ENCODE measurements around the gene CACNA1B.
"Not testable (repeated sequence)": the region's sequence is repeated elsewhere in the genome, so short reads cannot be mapped to it uniquely, and the experiment has no call there.

Gene CACNA1B

GRCh38 chr9:138015021-138015829 lies 137.6 kb downstream of the CACNA1B start:
- TF ChIP-seq, protein P1, sequence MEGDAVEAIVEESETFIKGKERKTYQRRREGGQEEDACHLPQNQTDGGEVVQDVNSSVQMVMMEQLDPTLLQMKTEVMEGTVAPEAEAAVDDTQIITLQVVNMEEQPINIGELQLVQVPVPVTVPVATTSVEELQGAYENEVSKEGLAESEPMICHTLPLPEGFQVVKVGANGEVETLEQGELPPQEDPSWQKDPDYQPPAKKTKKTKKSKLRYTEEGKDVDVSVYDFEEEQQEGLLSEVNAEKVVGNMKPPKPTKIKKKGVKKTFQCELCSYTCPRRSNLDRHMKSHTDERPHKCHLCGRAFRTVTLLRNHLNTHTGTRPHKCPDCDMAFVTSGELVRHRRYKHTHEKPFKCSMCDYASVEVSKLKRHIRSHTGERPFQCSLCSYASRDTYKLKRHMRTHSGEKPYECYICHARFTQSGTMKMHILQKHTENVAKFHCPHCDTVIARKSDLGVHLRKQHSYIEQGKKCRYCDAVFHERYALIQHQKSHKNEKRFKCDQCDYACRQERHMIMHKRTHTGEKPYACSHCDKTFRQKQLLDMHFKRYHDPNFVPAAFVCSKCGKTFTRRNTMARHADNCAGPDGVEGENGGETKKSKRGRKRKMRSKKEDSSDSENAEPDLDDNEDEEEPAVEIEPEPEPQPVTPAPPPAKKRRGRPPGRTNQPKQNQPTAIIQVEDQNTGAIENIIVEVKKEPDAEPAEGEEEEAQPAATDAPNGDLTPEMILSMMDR (IDR thresholded peaks at IDR 0.05; ENCODE audit: low read depth, low read length, missing control alignments), result no peak
- no peak for DNase-seq (ENCODE audit: extremely low read depth, low read depth)
- no peak overlapping the region for H3K4me3 ChIP-seq (replicated peaks; ENCODE audit: low read depth, low read length)

DNA sequence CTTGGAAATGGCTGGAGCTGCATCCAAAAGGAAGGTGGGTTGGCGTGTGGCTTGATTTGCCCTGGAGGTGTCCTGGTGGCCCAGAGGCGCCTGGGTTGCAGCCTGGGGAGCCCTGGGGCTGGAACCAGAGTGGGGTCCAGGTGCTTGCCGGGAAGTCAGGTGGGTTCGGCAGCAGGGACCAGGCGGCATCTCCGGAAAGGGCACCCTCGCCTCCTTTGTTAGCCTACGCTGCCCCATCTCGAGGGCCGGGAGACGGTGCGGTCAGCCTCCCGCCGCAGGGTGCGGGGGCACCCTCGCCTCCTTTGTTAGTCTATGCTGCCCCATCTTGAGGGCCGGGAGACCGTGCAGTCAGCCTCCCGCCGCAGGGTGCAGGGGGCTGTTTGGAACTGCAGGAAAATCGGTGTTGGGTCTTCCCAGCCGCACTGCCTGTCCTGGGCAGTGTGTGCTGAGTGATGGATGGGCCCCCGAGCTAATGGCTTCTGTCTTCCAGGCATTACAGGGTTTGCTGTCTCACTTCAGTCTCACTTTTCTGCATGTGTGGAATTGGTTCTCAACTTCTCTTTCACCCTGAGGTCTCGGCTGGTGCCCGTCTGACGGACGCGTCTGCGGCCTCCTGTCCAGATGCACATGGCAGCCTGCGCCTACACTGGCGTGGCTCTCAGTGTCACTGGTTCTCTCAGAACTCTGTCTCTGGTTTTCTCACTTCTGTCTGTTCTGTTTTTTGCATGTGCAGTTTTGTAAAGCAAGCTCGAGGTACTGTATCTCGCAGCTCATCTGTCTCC lies 139.0 kb downstream of the CACNA1B start:
- H3K4me3 ChIP-seq (replicated peaks; ENCODE audit: low read depth, low read length), result no peak overlapping the region
- DNase-seq (ENCODE audit: extremely low read depth, low read depth), result no peak
- TF ChIP-seq, protein P1 (IDR thresholded peaks at IDR 0.05; ENCODE audit: low read depth, low read length, missing control alignments), result no peak

DNA sequence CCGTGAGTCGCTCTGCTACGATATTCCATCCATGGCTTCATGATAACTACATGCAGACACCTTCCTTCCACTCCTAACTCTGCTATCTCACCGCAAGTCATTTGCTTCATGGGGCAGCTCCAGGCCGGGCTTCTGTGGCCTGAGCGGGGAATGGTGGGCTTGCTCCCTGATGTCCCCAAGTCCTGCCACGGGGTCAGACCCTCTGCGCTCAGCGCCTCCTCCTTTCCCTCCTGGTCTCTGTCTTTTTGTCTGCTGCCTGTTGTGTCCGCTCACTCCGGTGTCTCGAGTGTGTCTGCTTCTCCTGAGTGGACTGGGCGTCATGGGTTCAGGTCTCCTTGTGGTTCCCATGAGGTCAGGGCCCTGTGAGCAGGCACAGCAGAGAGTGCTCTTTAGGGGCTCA lies 139.6 kb downstream of the CACNA1B start:
- TF ChIP-seq, protein P1 (IDR thresholded peaks at IDR 0.05; ENCODE audit: low read depth, low read length, missing control alignments), result no peak

DNA sequence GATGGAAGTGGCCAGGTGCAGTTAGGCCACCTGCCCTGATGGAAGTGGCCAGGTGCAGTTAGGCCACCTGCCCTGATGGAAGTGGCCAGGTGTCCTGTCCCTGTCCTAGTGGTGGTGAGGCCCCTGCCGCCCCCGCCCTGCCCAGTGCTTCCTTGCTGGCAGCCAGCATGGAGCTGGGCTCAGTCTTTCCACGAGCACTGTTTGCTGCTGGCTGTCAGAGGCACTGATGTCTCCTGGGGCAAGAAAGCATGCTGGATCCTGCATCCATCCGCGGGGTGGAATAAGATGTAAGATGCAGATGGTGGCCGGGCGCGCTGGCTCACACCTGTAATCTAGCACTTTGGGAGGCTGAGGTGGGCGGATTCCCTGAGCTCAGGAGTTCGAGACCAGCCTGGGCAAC lies 141.9 kb downstream of the CACNA1B start:
- DNase-seq (ENCODE audit: extremely low read depth, low read depth), result not testable (repeated sequence)

More for the DNA sequence above, 139.6 kb downstream of the CACNA1B start:
- DNase-seq (ENCODE audit: extremely low read depth, low read depth), result no peak
- H3K4me3 ChIP-seq (replicated peaks; ENCODE audit: low read depth, low read length), result no peak overlapping the region

GRCh38 chr9:138020120-138020794 lies 142.7 kb downstream of the CACNA1B start:
- no peak overlapping the region for H3K4me3 ChIP-seq (replicated peaks; ENCODE audit: low read depth, low read length)
- TF ChIP-seq, protein P1 (IDR thresholded peaks at IDR 0.05; ENCODE audit: low read depth, low read length, missing control alignments), result no peak
- no peak for DNase-seq (ENCODE audit: extremely low read depth, low read depth)

More for the DNA sequence above, 141.9 kb downstream of the CACNA1B start:
- not testable (repeated sequence) for H3K4me3 ChIP-seq (replicated peaks; ENCODE audit: low read depth, low read length)

DNA sequence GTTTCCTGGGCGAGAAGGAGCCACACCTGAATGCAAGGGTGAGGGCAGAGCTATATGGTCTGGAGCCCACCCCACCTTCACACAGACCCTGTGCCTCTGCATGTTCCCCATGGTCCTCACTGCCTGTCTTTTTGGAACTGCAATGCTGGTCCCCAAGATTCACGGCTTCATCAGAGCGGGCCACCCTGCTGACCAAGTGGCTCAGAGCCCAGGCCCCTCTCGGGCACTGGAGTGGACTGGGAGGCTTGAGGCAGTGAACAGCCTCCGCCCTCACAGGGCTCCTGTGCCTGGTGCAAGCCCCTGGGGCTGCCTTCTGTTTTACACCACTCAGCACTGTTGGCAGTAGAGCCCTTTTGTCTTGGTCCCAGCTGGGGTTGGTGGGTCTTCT lies 143.2 kb downstream of the CACNA1B start:
- TF ChIP-seq, protein P1 (IDR thresholded peaks at IDR 0.05; ENCODE audit: low read depth, low read length, missing control alignments), result no peak
- no peak overlapping the region for H3K4me3 ChIP-seq (replicated peaks; ENCODE audit: low read depth, low read length)
- no peak for DNase-seq (ENCODE audit: extremely low read depth, low read depth)
